GM11168 (cell line): ENCODE results near the gene NUP85.

Experiments
- in situ Hi-C: fragments of 300-500 bp; cut with MboI; formaldehyde crosslinking; loops from one replicate; pipeline ENCODE4 v1.12.0; 2022; ENCODE audit warnings: low sequenced_read_pairs; ENCODE audit not compliant: unreplicated experiment

NUP85 gene

GRCh38 chr17:75194879-75195278 lies 10.6 kb upstream of the NUP85 start:
- in situ Hi-C loops = no loop called here

- in situ Hi-C loops = loop anchor here (10.0 kb wide), 1 partner anchor 85 kb away; no protein-coding TSS in a partner anchor
Observed at GRCh38 chr17:75199886-75200618, 5.4 kb upstream of the NUP85 start.

- in situ Hi-C loops = loop anchor here (10.0 kb wide), 1 partner anchor 91 kb away; no protein-coding TSS in a partner anchor
Observed at GRCh38 chr17:75205793-75206163, 299 bp downstream of the NUP85 start.

- in situ Hi-C loops = loop anchor here (10.0 kb wide), 1 partner anchor 92 kb away; no protein-coding TSS in a partner anchor
Observed at GRCh38 chr17:75207050-75207407, 1.6 kb downstream of the NUP85 start.

GRCh38 chr17:75207760-75208159 lies 2.3 kb downstream of the NUP85 start:
- in situ Hi-C loops = loop anchor here (10.0 kb wide), 1 partner anchor 93 kb away; no protein-coding TSS in a partner anchor

GRCh38 chr17:75208161-75208560 lies 2.7 kb downstream of the NUP85 start:
- in situ Hi-C loops = loop anchor here (10.0 kb wide), 1 partner anchor 93 kb away; no protein-coding TSS in a partner anchor

- in situ Hi-C loops = loop anchor here (10.0 kb wide), 1 partner anchor 94 kb away; no protein-coding TSS in a partner anchor
Observed at GRCh38 chr17:75209061-75209460, 3.6 kb downstream of the NUP85 start.

- in situ Hi-C loops = no loop called here
Observed at GRCh38 chr17:75218131-75218530, 12.7 kb downstream of the NUP85 start.

- in situ Hi-C loops = no loop called here
Observed at GRCh38 chr17:75219815-75220214, 14.3 kb downstream of the NUP85 start.

GRCh38 chr17:75225016-75225415 lies 19.5 kb downstream of the NUP85 start:
- in situ Hi-C loops = no loop called here

GRCh38 chr17:75227729-75228128 lies 22.2 kb downstream of the NUP85 start:
- in situ Hi-C loops = no loop called here

GRCh38 chr17:75228305-75228704 lies 22.8 kb downstream of the NUP85 start:
- in situ Hi-C loops = no loop called here

- in situ Hi-C loops = no loop called here
Observed at GRCh38 chr17:75228847-75229246, 23.4 kb downstream of the NUP85 start.

GRCh38 chr17:75231071-75231470 lies 25.6 kb downstream of the NUP85 start:
- in situ Hi-C loops = no loop called here

- in situ Hi-C loops = no loop called here
Observed at GRCh38 chr17:75231741-75232464, 26.4 kb downstream of the NUP85 start.

- in situ Hi-C loops = no loop called here
Observed at GRCh38 chr17:75232786-75233185, 27.3 kb downstream of the NUP85 start.

GRCh38 chr17:75237100-75238014 lies 31.9 kb downstream of the NUP85 start:
- in situ Hi-C loops = no loop called here

- in situ Hi-C loops = no loop called here
Observed at GRCh38 chr17:75238020-75238580, 32.6 kb downstream of the NUP85 start.

- in situ Hi-C loops = no loop called here
Observed at GRCh38 chr17:75238684-75239191, 33.3 kb downstream of the NUP85 start.

- in situ Hi-C loops = no loop called here
Observed at GRCh38 chr17:75239214-75239613, 33.7 kb downstream of the NUP85 start.
